GM19025 (cell line): ENCODE data around the gene CCDC80.
"Not testable (repeated sequence)": the region's sequence is repeated elsewhere in the genome, so short reads cannot be mapped to it uniquely, and the experiment has no call there.

Source experiments
- ATAC-seq: cut with Tn5 transposase; IDR thresholded peaks from one replicate; pipeline ENCODE4 v1.9.1; 2021; ENCODE audit warnings: mild to moderate bottlenecking, low read depth, moderate library complexity; ENCODE audit not compliant: unreplicated experiment

Gene CCDC80

GRCh38 chr3:112665009-112665408 lies 24.1 kb upstream of the CCDC80 start:
- ATAC-seq: not testable (repeated sequence)

- no peak for ATAC-seq
These were observed 15.1 kb upstream of the CCDC80 start for GRCh38 chr3:112656043-112656442.

- ATAC-seq: no peak
These were observed 14.0 kb upstream of the CCDC80 start for GRCh38 chr3:112654979-112655378.

GRCh38 chr3:112654492-112654891 lies 13.5 kb upstream of the CCDC80 start:
- no peak for ATAC-seq

GRCh38 chr3:112653881-112654300 lies 12.9 kb upstream of the CCDC80 start:
- no peak for ATAC-seq

GRCh38 chr3:112653209-112653871 lies 12.4 kb upstream of the CCDC80 start:
- no peak for ATAC-seq

- ATAC-seq: no peak
These were observed 10.6 kb upstream of the CCDC80 start for GRCh38 chr3:112651516-112651915.

- no peak for ATAC-seq
These were observed 10.1 kb upstream of the CCDC80 start for GRCh38 chr3:112651071-112651470.

GRCh38 chr3:112650482-112650881 lies 9.5 kb upstream of the CCDC80 start:
- ATAC-seq: no peak

GRCh38 chr3:112649478-112649735 lies 8.5 kb upstream of the CCDC80 start:
- no peak for ATAC-seq

- ATAC-seq: no peak
These were observed 6.2 kb upstream of the CCDC80 start for GRCh38 chr3:112647122-112647521.

GRCh38 chr3:112646623-112647022 lies 5.7 kb upstream of the CCDC80 start:
- ATAC-seq: no peak

- ATAC-seq: no peak
These were observed 3.5 kb upstream of the CCDC80 start for GRCh38 chr3:112644453-112644852.

- ATAC-seq: no peak
These were observed 2.8 kb upstream of the CCDC80 start for GRCh38 chr3:112643621-112644240.

GRCh38 chr3:112642912-112643506 lies 2.1 kb upstream of the CCDC80 start:
- ATAC-seq: peak; percentile 87

GRCh38 chr3:112640276-112640929 lies 540 bp downstream of the CCDC80 start:
- ATAC-seq: no peak

- no peak for ATAC-seq
These were observed 1.3 kb downstream of the CCDC80 start for GRCh38 chr3:112639455-112640225.

GRCh38 chr3:112638327-112639020 lies 2.5 kb downstream of the CCDC80 start:
- no peak for ATAC-seq

GRCh38 chr3:112637700-112638099 lies 3.2 kb downstream of the CCDC80 start:
- no peak for ATAC-seq

GRCh38 chr3:112635674-112636073 lies 5.3 kb downstream of the CCDC80 start:
- no peak for ATAC-seq
